NCI-H1436 (cell line): ENCODE results near the gene DROSHA.
"Not testable (repeated sequence)": the region's sequence is repeated elsewhere in the genome, so short reads cannot be mapped to it uniquely, and the experiment has no call there.

Experiments used
- DNase-seq: peaks from one replicate; lab custom pipeline; 2025; lab: John Stamatoyannopoulos, UW

DROSHA gene

GRCh38 chr5:31378838-31379237, 153.1 kb downstream of the DROSHA start:
- DNase-seq = no peak

GRCh38 chr5:31378136-31378535, 153.8 kb downstream of the DROSHA start:
- DNase-seq = no peak

- DNase-seq = no peak
These were observed 154.5 kb downstream of the DROSHA start for GRCh38 chr5:31377274-31377946.

- DNase-seq = no peak
These were observed 155.7 kb downstream of the DROSHA start for GRCh38 chr5:31375999-31376720.

- no peak for DNase-seq
These were observed 159.8 kb downstream of the DROSHA start for GRCh38 chr5:31372124-31372523.

GRCh38 chr5:31366941-31367340, 165.0 kb downstream of the DROSHA start:
- DNase-seq = no peak

- DNase-seq = no peak
These were observed 166.1 kb downstream of the DROSHA start for GRCh38 chr5:31365776-31366175.

GRCh38 chr5:31364881-31365636, 166.8 kb downstream of the DROSHA start:
- DNase-seq = no peak

GRCh38 chr5:31362931-31363568, 168.8 kb downstream of the DROSHA start:
- DNase-seq = no peak

GRCh38 chr5:31362529-31362900, 169.4 kb downstream of the DROSHA start:
- DNase-seq = no peak

- not testable (repeated sequence) for DNase-seq
These were observed 170.0 kb downstream of the DROSHA start for GRCh38 chr5:31361704-31362528.

GRCh38 chr5:31361234-31361633, 170.7 kb downstream of the DROSHA start:
- DNase-seq = no peak

GRCh38 chr5:31359839-31360238, 172.1 kb downstream of the DROSHA start:
- DNase-seq = no peak

- DNase-seq = no peak
These were observed 174.9 kb downstream of the DROSHA start for GRCh38 chr5:31357038-31357437.

GRCh38 chr5:31355337-31355736, 176.6 kb downstream of the DROSHA start:
- no peak for DNase-seq
